HuH-7.5 (cell line): ENCODE measurements around the gene CACNA1D.
A peak's percentile ranks its signal among the peaks of the same experiment; 100 is the strongest.

ENCODE experiments used
- DNase-seq: peaks from one replicate; pipeline ENCODE4 v3.0.0; 2011; ENCODE audit warnings: low spot score

CACNA1D gene

DNA sequence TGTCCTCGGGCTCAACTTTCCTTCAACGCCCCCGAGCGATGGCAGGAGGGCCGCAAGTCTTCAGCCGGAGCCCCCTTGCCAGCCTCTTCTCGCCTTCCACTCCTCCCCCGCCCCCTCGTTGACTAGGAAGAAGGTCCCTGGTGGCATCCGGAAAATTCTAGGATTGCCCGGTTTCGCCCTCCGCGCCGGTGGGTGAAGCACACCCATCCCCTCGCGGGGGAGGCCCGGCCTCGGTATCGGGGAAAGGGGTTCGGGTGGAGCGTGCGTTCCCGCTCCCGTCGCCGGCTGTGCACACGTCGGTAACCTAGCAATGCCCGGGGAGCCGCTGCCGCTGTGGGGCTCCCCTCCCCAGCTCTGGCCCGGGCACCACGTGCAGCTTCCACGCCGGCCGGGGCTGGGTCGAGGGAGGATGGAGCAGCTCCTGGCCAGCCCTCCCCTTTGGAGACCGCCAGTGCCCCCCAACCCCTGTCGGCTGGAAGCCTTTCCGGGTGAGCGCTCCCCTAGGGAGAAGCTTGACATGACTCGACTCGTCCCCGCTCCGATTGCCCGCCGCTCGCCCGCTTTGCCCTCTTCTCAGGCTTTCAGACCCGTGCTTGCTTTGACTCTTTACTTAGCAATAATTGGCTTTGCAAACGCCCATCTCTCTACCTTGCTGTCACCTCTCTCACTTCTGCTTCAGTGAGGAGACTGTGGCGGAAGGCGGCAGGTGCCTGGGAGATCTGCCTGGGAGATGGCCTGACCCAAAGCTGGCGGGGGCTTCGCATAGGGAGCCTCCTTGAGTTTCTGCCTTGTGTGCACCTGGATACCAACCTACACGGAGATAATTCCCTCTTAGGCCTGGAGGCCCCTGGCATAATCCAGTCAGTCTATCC is 1.3 kb downstream of the CACNA1D start:
- DNase-seq, result no peak

DNA sequence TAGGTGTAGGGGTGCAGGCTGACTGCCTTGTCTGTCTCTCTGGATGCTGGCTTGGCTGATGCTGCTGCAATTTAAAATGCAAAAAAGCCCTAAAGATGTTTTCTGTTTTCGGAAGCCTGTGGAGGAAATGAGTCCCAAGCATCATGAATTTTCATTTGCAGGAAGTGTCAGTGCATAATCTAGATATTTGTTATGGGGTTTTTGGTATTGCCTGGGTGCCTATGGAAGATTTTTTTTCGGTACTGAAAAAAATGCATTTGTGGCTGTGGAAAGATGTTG is 1.9 kb downstream of the CACNA1D start:
- DNase-seq, result no peak

DNA sequence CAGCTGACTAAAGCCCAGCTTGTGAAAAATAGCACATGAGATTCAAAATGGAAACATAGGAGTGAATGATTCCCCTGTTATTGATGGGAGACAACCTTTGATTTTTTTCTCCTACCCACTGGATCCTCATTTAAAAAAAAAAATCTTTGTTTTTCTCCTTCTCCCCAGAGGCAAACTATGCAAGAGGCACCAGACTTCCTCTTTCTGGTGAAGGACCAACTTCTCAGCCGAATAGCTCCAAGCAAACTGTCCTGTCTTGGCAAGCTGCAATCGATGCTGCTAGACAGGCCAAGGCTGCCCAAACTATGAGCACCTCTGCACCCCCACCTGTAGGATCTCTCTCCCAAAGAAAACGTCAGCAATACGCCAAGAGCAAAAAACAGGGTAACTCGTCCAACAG is 2.6 kb downstream of the CACNA1D start:
- no peak for DNase-seq

DNA sequence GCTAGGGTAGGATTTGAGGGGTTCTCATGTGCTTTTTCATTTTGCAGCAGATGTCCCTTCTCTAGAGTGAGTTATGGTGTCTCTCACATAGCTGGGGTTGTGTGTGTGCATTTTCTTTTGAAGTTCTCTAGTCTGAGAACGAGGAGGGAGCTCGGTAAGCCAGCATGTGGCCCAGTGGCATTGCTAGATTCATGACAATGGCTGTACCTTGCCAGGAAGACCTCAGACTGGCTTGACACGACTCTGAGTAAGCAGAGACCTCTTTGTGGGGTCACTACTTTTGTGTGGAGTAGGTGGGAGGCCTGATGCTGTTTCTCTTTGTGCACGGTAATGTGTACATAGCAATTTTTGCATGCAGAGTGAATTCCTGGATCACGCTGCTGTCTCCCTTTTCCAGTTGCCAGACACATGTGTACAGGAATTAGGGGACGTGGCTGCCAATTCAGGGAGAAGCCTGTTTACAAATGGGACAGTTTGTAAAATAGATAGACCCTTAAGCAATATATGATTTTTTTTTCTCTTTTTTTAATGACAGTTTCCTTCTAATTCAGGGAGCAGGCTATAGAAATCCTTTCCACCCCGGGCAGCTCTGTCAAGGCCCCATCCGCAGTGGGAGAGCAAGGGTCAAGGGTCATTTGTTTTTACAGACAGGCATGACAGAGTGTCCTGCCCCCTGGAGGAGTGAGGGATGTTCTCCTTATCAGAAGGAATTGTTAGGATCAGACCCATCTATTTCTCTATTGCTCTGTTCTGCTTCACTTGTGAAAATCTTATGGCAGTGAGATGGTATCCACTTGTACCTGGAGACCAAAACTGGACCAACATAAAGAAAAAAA is 4.6 kb downstream of the CACNA1D start:
- peak; percentile 36 for DNase-seq

DNA sequence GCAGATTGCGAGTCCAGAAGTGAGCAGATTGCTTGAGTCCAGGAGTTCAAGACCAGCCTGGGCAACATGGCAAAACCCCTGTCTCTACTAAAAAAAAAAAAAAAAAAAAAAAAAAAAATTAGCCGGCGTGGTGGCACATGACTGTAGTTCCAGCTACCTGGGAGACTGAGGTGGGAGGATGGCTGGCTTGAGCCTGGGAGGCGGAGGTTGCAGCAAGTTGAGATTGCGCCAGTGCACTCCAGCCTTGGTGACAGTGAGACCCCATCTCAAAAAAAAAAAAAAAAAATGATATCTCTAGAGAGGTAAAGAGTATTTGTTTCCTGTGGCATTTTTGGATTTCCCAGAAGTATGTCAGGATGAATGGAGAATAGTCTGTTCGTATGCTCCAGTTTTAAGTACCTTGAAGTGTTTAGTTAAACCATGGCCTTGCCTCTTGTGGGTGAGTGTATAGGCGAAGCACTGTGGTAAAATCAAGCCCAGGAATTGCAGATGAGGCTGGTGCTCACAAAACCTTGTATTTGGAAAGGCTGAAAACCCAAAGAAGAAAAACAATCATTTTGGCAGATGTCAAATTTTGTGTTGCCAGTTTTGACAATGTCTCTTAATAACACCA is 5.9 kb downstream of the CACNA1D start:
- no peak for DNase-seq

DNA sequence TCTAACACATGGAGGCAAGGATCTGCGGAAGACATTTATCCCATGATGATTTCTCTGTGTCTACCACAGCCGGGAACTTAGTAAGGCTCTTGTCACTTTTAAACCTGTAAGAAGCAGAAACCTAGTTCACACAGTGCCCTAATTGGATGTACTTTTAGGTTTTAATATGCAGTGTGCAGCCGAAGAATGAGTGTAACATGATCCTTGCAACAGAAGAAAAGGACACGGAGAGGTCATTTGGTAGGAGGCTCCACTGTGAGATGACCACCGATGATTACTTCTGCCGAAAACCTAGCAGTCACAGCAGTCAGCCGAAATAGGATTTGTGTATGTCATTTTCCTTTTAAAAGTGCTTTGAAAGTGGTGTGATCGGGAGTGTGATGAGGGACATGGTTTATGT is 6.8 kb downstream of the CACNA1D start:
- DNase-seq, result no peak

DNA sequence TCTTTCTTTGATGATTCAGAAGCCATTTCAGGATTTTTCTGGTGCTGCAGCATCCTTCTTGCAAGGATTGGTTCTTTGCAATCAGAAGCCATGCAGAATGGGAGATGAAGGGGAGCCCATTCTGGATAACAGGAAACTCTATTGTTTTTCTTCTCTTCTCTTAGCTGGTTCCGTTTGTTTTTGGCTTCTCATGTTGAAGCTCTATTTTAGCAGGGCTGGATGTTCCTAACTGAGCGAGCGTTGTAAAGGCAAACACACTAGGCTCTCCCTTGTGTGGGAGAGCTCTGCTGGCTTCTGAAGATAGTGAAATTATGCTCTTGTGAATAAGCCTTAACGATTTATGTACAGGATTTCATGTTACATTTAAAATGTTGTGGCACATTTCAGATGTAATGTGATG is 8.3 kb downstream of the CACNA1D start:
- no peak for DNase-seq

DNA sequence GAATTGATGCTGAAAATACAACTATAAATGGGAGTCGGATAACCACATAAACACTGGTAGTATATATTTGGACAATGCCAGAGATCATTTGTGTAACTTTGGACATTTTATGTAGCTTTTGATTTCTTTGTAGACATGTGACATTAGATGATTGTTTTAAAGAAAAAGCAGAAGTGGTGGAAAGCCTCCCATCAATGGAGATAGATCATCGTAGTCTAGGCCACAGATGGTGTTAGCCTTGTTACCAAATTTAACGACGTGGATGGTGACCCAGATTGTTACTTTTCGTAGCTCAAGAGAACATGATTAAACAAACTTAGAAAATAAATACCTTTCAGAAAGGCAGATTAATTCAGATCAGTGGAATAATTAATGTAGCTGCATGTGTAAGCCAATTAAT is 8.8 kb downstream of the CACNA1D start:
- no peak for DNase-seq

DNA sequence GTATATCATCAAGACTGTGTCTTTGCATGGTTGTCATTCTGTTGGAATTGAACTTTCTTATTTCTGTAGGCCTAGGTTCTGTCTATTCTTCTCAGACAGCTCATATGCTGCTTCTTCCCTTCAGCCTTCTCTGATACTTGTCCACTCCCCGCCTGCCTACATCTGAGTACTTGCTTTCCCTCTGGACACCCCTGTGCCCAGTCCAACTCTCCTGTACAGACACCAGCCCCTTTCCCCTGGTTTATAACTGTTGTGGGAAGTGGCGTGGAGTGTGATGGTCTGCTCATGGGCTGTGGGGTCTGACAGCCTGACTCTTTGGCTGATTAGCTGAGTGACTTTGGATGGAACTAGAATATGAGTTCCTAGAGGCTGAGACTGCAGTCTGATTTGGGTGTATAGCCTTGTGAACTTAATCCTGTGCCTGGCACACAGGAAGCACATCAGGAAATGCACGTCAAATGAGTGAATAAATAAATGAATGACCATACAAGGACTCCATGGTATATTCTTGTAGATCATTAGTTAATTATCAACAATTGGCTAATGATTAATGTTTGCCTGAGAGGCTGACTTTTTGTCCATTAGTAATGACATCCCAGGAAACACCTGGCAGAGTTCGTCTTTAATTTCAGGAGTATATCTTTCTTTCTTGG is 11.8 kb downstream of the CACNA1D start:
- no peak for DNase-seq

DNA sequence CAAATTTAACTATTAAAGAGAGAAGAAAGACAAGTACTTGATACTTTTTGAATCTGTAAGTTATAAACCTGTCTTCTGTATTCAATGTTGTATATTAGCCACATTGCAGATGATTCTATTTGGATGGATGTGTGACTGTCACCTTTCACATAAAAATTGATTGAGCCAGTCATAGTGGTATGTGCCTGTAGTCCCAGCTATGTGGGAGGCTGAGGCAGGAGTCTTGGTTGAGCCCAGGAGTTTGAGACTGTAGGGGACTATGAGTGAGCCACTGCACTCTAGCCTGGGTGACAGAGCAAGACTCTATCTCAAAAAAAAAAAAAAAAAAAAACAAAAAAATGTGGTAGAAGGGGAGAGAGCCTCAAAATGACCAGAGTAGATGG is 12.3 kb downstream of the CACNA1D start:
- DNase-seq, result no peak

DNA sequence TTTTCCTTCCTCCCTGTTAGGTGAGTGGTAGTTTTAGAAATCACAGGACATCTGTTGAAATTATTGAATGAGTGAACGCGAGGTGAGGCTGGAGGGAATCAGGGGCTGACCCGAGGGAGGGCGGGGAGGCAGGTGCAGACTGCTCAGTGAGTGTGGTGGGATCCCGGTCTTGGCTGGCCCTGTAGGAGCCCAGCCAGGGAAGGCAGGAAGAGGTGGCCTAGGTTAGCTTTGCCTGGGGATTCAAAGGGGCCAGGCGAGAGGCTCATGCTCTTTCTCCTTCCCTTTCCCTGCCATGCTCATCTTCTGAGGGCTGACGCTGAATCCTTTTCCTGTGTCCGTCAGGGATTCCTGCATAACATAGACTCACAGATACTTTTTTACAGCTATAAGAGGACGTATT is 15.1 kb downstream of the CACNA1D start:
- DNase-seq, result no peak

DNA sequence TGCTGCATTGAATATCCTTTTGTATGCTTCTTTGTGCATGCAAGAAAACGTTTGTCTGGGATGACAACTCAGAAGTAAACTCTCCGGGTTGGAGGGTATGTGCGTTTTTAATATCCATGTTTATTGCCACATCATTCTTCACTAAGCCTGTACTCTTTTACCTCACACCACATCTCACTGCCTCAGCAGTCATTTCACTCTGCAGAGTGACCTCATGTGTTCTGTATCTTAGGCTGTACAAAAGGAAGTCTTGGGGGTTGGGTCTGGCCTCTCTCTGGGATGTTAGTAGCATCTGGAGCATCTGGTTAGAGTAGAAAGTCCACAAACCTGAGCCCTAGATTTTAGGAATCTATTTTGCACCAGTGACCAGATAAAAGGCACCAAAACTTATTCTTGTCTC is 16.1 kb downstream of the CACNA1D start:
- no peak for DNase-seq

DNA sequence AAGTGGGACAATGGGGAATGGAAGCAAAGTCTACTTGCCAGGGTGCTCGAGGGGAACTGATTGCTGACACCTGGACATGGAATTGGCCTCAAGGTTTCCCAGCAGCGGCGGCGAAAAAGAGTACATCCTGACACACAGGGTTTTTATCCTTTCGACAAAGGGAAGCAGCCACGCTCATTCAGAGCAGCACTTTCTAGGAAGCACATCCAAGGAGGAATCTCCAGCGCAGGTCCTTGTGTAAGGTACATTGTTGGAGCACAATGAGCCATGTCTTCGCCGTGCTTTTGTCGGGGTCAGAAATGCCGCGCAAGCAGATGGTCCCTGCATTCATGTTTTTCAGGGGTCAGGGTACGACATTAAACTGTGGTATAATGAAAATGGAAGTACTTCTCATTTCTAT is 16.8 kb downstream of the CACNA1D start:
- DNase-seq, result no peak

DNA sequence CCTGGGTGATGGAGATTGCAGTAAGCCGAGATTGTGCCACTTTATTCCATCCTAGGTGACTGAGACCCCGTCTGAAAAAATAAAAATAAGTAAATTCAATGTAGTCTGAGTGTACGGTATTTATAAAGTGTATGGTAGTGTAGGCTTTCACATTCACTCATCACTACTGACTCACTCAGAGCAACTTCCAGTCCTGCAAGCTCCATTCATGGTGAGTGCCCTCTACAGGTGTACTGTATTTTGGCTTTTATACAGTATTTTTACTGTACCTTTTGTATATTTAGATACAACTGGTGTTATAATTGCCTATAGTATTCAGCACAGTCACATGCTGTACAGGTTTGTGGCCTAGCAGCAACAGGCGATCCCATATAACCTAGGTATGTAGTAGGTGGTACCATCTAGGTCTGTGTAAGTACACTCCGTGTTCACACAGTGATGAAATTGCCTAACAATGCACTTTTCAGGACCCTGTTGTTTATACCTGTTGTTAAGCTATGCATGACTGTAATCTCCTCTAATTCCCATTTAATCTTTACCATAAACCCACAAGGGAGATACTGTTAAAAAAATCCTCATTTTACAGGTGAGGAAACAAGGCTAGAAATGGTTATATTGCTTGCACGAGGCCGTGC is 19.3 kb downstream of the CACNA1D start:
- DNase-seq, result no peak

DNA sequence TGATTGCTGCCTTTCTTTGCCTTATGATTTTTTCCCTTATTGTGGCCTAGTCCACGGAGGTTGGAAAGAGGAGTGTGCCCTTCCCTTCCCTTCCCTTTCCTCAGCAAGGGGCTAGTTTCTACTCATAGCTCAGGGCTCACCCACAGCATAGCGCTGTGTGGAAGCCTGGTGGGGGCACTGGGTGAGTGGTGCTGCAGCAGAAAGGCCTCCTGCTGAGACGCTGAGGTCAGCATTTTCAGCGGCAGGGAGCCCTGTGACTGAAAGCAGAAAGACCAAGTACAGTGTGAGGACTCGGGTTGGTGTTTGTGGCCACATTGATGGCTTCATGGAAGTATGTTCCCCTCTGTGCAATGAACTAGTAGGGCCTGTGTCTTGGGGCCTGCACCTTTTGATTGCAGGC is 21.9 kb downstream of the CACNA1D start:
- no peak for DNase-seq

DNA sequence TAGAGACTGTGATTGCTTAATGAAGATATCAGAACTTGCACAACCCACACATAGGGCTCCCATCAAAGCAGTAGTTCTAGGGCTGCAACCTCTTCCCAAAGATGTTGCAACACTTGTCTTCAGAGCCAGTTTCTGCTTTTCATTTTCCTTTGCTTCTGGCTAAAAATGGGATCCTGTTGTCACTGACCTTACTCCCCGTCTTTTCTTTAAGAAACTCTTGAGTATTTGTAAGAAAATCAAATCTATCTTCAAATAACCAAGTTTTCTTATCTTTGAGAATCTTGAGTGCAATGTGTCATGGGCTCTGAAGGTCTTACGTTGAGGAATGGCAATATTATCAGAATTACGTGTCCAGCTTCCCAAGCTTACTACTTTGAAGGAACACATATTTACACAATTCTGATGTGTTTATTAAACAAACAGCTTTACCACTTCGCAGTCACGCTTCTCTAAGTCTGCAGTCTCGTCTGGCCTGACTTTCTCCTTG is 24.1 kb downstream of the CACNA1D start:
- no peak for DNase-seq

DNA sequence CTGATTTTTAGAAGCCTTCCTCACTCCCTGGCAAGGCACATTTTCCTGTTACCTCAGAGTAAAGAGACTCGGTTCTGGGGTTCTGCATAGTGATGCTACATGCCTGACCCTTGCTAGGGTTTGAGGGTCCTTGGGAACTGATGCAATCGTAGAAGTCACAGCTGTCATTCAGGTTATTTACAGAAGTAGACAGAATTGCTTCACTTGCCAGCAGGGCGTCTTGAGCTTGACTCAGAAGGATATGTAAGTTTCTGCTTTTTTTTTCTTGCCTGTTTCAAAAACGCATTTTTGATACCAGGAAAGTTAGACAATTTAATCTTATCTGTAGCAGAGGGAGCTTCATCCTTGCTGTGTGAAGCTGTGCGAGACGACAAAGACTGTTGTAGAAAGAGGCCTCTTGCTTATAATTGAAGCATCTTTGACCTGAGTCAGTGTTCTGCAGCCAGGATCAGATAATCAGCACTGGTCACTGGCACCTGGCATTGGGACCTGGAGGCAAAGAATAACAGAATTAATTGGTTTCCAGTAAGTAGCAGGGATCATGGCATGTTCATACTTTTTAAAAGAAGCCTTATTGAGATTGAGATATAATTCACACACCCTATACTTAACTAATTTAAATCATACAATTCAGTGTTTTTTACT is 24.8 kb downstream of the CACNA1D start:
- DNase-seq, result no peak

DNA sequence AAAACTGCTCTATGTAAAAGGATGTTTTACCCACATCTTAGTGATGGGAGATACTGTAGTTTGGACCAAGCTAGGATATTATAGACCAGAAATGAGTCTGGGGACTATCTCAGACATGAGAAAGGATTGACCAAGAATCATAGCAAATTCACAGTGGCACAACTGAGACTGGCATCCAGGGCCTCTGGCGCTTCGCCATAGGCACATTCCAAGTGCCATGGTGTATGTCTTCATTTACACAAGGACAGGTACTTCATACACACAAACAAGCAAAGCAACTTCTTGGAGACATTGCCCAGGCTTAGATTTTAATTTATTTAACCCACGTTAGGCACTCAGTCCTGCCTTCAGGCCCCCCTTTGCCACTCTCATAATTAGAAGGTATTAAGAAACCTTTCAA is 28.9 kb downstream of the CACNA1D start:
- DNase-seq, result no peak

DNA sequence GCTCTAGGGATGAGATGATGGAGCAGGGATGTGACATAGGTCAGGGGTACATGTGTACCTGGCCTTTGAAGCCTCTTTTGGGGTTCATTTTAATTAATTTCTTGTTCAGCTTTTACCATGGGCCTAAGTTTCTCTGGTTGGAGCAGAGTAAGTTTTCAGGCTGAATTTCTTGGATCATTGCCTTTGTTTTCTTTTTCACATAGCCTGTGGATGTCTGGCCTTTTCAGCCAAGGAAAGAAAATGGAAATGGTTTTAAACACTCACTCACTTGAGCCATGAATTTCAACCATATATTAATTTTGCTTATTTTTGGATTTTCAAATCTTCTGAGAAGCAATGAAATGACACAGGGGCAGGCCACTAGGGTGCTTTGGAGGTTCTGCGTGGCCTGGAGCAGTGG is 30.2 kb downstream of the CACNA1D start:
- no peak for DNase-seq

DNA sequence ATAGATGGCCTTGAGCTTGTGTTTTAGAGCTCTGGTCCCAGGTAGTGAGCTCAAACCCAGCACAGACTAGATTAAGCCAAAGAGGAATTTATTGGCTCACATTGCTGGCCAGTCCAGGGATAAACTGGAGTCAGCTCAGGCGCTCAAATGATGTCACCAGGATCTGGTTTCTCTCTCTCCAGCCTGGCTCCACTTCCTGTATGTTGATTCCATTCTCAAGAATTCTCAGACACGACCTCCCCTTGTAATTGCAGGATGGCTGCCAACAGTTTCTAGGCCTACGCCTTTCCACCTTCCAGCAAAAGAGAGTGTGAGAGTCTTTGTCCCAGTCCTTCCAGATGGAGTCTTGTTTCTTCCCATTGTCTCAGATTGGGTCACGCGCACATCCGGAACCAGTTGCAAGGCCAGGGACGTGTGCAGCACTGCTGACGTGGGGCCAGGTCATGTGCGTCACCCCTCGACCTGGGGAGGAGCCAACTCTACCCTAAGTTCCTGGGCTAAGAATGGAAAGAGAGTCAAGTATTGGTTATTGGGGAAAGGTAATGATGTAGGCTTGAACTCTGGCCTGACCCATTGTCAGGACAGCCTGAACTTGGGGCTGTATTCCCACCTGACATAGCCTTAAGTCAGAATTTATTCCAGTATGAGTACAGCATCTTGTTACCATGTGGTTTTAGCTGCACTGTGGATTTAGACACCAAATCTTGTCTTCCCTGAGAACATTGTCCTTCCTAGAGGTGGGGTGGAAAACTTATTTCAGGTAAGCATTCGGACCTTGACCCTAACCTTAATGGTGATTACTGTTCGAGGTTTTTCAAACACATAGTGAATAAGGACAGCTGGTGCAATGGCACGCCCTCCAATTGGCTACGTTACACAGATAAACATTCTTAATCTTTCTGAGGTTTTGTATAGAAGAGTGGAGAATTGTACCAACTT is 31.6 kb downstream of the CACNA1D start:
- no peak for DNase-seq

DNA sequence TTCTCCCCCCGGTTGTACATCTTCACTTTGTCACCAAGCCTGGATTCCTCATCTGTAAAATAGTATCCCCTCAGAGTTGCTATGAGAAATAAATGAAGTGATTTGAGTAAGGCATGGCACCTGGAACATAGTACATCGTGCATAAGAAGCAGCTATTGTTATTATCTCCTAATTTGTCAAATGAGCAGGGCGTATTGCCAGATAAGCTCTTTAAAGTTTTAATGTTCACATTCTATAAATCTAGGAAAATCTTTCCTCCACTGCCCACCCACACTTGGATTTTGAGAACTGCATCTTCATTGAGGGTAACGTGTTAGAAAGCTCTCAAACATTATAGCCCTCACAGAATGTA is 32.3 kb downstream of the CACNA1D start:
- no peak for DNase-seq
